ACC112 (cell line): ENCODE results near the gene ODF4.
"Not testable (repeated sequence)": the region's sequence is repeated elsewhere in the genome, so short reads cannot be mapped to it uniquely, and the experiment has no call there.

ENCODE experiments used
- H2AFZ ChIP-seq: fragments of 200-600 bp; sonication (generic); one replicate; pipeline ENCODE4 v1.6.0; 2017; ENCODE audit warnings: antibody characterized with exemption, low read length; ENCODE audit not compliant: unreplicated experiment
- H3K27ac ChIP-seq: fragments of 200-600 bp; sonication (generic); 2 replicates; pipeline ENCODE4 v1.5.1; 2014; ENCODE audit warnings: low read depth, mild to moderate bottlenecking, antibody characterized with exemption, low read length, moderate library complexity
- H3K27me3 ChIP-seq: fragments of 200-600 bp; sonication (generic); 2 replicates; pipeline ENCODE4 v1.6.1; 2014; ENCODE audit warnings: mild to moderate bottlenecking, antibody characterized with exemption, low read length, moderate library complexity, mixed read lengths; ENCODE audit not compliant: insufficient read depth
- H3K36me3 ChIP-seq: fragments of 200-600 bp; sonication (generic); 2 replicates; pipeline ENCODE4 v1.6.1; 2016; ENCODE audit warnings: mild to moderate bottlenecking, antibody characterized with exemption, low read length, moderate library complexity, mixed read lengths; ENCODE audit not compliant: insufficient read depth
- H3K4me1 ChIP-seq: fragments of 200-600 bp; sonication (generic); one replicate; pipeline ENCODE4 v1.6.1; 2016; ENCODE audit warnings: low read length, mixed read lengths; ENCODE audit not compliant: insufficient read depth, unreplicated experiment, control insufficient read depth
- H3K4me3 ChIP-seq: fragments of 200-600 bp; sonication (generic); 2 replicates; pipeline ENCODE4 v1.5.1; 2014; ENCODE audit warnings: mild to moderate bottlenecking, low read depth, low read length
- H3K79me2 ChIP-seq: fragments of 200-600 bp; sonication (generic); one replicate; pipeline ENCODE4 v1.6.0; 2016; ENCODE audit warnings: low read length; ENCODE audit not compliant: control insufficient read depth, unreplicated experiment, insufficient read depth

The ODF4 gene

GRCh38 chr17:8368193-8368592 lies 28.6 kb downstream of the ODF4 start:
- Histone ChIP-seq H3K36me3 (peaks cover 7% of the 10 kb centered on the region; the same call in 1 of the 2 replicates), H2AFZ (no peak overlapping the region)

GRCh38 chr17:8369944-8370343 lies 30.3 kb downstream of the ODF4 start:
- H3K79me2 ChIP-seq: no peaks in the 10 kb centered on the region
- H3K36me3 ChIP-seq: peaks cover 7% of the 10 kb centered on the region; the same call in 1 of the 2 replicates
- no peak overlapping the region for H2AFZ ChIP-seq
- no peak overlapping the region for H3K27ac ChIP-seq
- H3K27me3 ChIP-seq: no peaks in the 10 kb centered on the region
- H3K4me3 ChIP-seq: no peak overlapping the region
- peaks cover 15% of the 10 kb centered on the region for H3K4me1 ChIP-seq

More at GRCh38 chr17:8368193-8368592, 28.6 kb downstream of the ODF4 start:
- Histone ChIP-seq H3K4me1 (peaks cover 21% of the 10 kb centered on the region), H3K4me3 (no peak overlapping the region), H3K79me2 (no peaks in the 10 kb centered on the region), H3K27me3 (no peaks in the 10 kb centered on the region), H3K27ac (no peak overlapping the region)

GRCh38 chr17:8371786-8372185 lies 32.1 kb downstream of the ODF4 start:
- no peaks in the 10 kb centered on the region for H3K79me2 ChIP-seq
- no peak overlapping the region for H3K4me3 ChIP-seq
- no peak overlapping the region for H3K27ac ChIP-seq
- peaks cover 7% of the 10 kb centered on the region; the same call in 1 of the 2 replicates for H3K36me3 ChIP-seq
- H3K27me3 ChIP-seq: no peaks in the 10 kb centered on the region
- peaks cover 5% of the 10 kb centered on the region for H3K4me1 ChIP-seq
- H2AFZ ChIP-seq: no peak overlapping the region

- Histone ChIP-seq H2AFZ (no peak overlapping the region), H3K27me3 (no peaks in the 10 kb centered on the region), H3K4me1 (peaks cover 8% of the 10 kb centered on the region), H3K27ac (no peak overlapping the region), H3K4me3 (no peak overlapping the region), H3K36me3 (peaks cover 7% of the 10 kb centered on the region; the same call in 1 of the 2 replicates), H3K79me2 (no peaks in the 10 kb centered on the region)
These were observed 32.8 kb downstream of the ODF4 start for GRCh38 chr17:8372422-8372821.

- peaks cover 12% of the 10 kb centered on the region for H3K36me3 ChIP-seq
These were observed 34.2 kb downstream of the ODF4 start for GRCh38 chr17:8373856-8374255.

GRCh38 chr17:8375738-8376259 lies 36.2 kb downstream of the ODF4 start:
- Histone ChIP-seq H3K79me2 (peaks cover 23% of the 10 kb centered on the region), H3K4me1 (peaks cover 17% of the 10 kb centered on the region), H3K27ac (peak overlapping the region; percentile 33; the same call in 1 of the 2 replicates), H3K27me3 (no peaks in the 10 kb centered on the region), H3K4me3 (peak overlapping the region; percentile 84), H3K36me3 (peaks cover 20% of the 10 kb centered on the region), H2AFZ (no peak overlapping the region)

More at GRCh38 chr17:8373856-8374255, 34.2 kb downstream of the ODF4 start:
- not testable (repeated sequence) for H3K79me2 ChIP-seq, H3K27ac ChIP-seq, H2AFZ ChIP-seq, H3K27me3 ChIP-seq, H3K4me1 ChIP-seq, H3K4me3 ChIP-seq

- peak within 1 kb of the TSS; percentile 12 for H2AFZ ChIP-seq
- H3K27me3 ChIP-seq: no peaks in the 10 kb centered on the region
- peaks cover 26% of the 10 kb centered on the region for H3K36me3 ChIP-seq
- peak within 1 kb of the TSS; percentile 56 for H3K27ac ChIP-seq
- peak within 1 kb of the TSS; percentile 84 for H3K4me3 ChIP-seq
- peaks cover 30% of the 10 kb centered on the region for H3K79me2 ChIP-seq
- H3K4me1 ChIP-seq: peaks cover 24% of the 10 kb centered on the region
These were observed 36.8 kb downstream of the ODF4 start, which contains the start of gene KRABD2 for GRCh38 chr17:8376271-8377067. Gene KRABD2, minus strand, starts transcription at chr17:8376704.

- Histone ChIP-seq H2AFZ (no peak overlapping the region), H3K4me1 (peaks cover 26% of the 10 kb centered on the region), H3K27ac (peak overlapping the region; percentile 56; the same call in 1 of the 2 replicates), H3K4me3 (no peak overlapping the region), H3K79me2 (peaks cover 39% of the 10 kb centered on the region), H3K36me3 (peaks cover 32% of the 10 kb centered on the region), H3K27me3 (no peaks in the 10 kb centered on the region)
These were observed 37.8 kb downstream of the ODF4 start for GRCh38 chr17:8377422-8377821.

- Histone ChIP-seq H3K79me2 (peaks cover 45% of the 10 kb centered on the region), H3K36me3 (peaks cover 32% of the 10 kb centered on the region), H3K4me1 (peaks cover 26% of the 10 kb centered on the region)
- not testable (repeated sequence) for H3K27ac ChIP-seq, H2AFZ ChIP-seq, H3K27me3 ChIP-seq, H3K4me3 ChIP-seq
These were observed 38.5 kb downstream of the ODF4 start for GRCh38 chr17:8378117-8378516.

- Histone ChIP-seq H3K4me3 (peak overlapping the region; percentile 94), H3K27me3 (no peaks in the 10 kb centered on the region), H3K79me2 (peaks cover 45% of the 10 kb centered on the region), H3K27ac (no peak overlapping the region), H3K4me1 (peaks cover 34% of the 10 kb centered on the region), H2AFZ (no peak overlapping the region), H3K36me3 (peaks cover 32% of the 10 kb centered on the region)
These were observed 40.4 kb downstream of the ODF4 start for GRCh38 chr17:8380049-8380448.
